HEK293T (cell line): ENCODE results near the gene HOXA3.
A peak's percentile ranks its signal among the peaks of the same experiment; 100 is the strongest.

ENCODE experiments used
- CTCF ChIA-PET: fragments of 350-600 bp; formaldehyde crosslinking; extraction: SDS; loops from one replicate; lab custom pipeline; 2021; ENCODE audit warnings: antibody characterized with exemption, inconsistent platforms; lab: Yijun Ruan, JAX
- POLR2A ChIA-PET: fragments of 350-600 bp; formaldehyde crosslinking; extraction: SDS; loops from one replicate; lab custom pipeline; 2020; ENCODE audit warnings: antibody characterized with exemption, inconsistent platforms; lab: Yijun Ruan, JAX
- DNase-seq: peaks from one replicate; pipeline ENCODE4 v3.0.0; 2012; ENCODE audit warnings: mixed read lengths; ENCODE audit errors: extremely low spot score
- ARNT ChIP-seq: fragments of 450-650 bp; IDR thresholded peaks from 2 replicates; pipeline ENCODE4 v1.6.1; 2017; ENCODE audit warnings: mild to moderate bottlenecking
- BHLHE40 ChIP-seq: fragments of 450-650 bp; IDR thresholded peaks from 2 replicates; pipeline ENCODE4 v1.6.1; 2016; ENCODE audit warnings: mild to moderate bottlenecking, moderate library complexity, borderline replicate concordance
- CTBP1 ChIP-seq: fragments of 450-650 bp; IDR thresholded peaks from 2 replicates; pipeline ENCODE4 v1.6.1; 2016; ENCODE audit warnings: borderline replicate concordance
- ELF4 ChIP-seq: fragments of 450-650 bp; IDR thresholded peaks from 2 replicates; pipeline ENCODE4 v1.6.1; 2017; ENCODE audit warnings: antibody characterized with exemption
- FOXA1 ChIP-seq: fragments of 450-650 bp; IDR thresholded peaks from 2 replicates; pipeline ENCODE4 v1.6.1; 2016; ENCODE audit warnings: mild to moderate bottlenecking
- FOXK2 ChIP-seq: fragments of 450-650 bp; IDR thresholded peaks from 2 replicates; pipeline ENCODE4 v1.6.1; 2016; ENCODE audit warnings: mild to moderate bottlenecking
- FOXM1 ChIP-seq: fragments of 450-650 bp; IDR thresholded peaks from 2 replicates; pipeline ENCODE4 v1.6.1; 2017; ENCODE audit warnings: mild to moderate bottlenecking, borderline replicate concordance
- HDGF ChIP-seq: fragments of 450-650 bp; IDR thresholded peaks from 2 replicates; pipeline ENCODE4 v1.6.1; 2017; ENCODE audit warnings: antibody characterized with exemption, borderline replicate concordance
- L3MBTL2 ChIP-seq: fragments of 450-650 bp; conservative IDR thresholded peaks from 2 replicates; pipeline ENCODE4 v1.6.1; 2016; ENCODE audit warnings: mild to moderate bottlenecking
- LEF1 ChIP-seq: fragments of 450-650 bp; IDR thresholded peaks from 2 replicates; pipeline ENCODE4 v1.6.1; 2017; ENCODE audit warnings: mild to moderate bottlenecking, borderline replicate concordance
- NFRKB ChIP-seq: fragments of 450-650 bp; IDR thresholded peaks from 2 replicates; pipeline ENCODE4 v1.6.1; 2016; ENCODE audit warnings: mild to moderate bottlenecking, moderate library complexity
- PKNOX1 ChIP-seq: fragments of 450-650 bp; IDR thresholded peaks from 2 replicates; pipeline ENCODE4 v1.6.1; 2016
- SP1 ChIP-seq: fragments of 450-650 bp; IDR thresholded peaks from 2 replicates; pipeline ENCODE4 v1.6.1; 2017
- SUZ12 ChIP-seq: fragments of 450-650 bp; IDR thresholded peaks from 2 replicates; pipeline ENCODE4 v1.6.1; 2016; ENCODE audit warnings: mild to moderate bottlenecking
- TARDBP ChIP-seq: fragments of 450-650 bp; IDR thresholded peaks from 2 replicates; pipeline ENCODE4 v1.6.1; 2016
- ZNF384 ChIP-seq: fragments of 450-650 bp; IDR thresholded peaks from 2 replicates; pipeline ENCODE4 v1.6.1; 2016

Gene HOXA3

GRCh38 chr7:27152816-27153442 lies 546 bp upstream of the HOXA3 start:
- ChIA-PET CTCF (interaction anchor here (0.6 to 2.6 kb wide), 6 partner anchors 9 to 1314 kb away, joined by 3 to 10 read pairs (median 3); partner anchors contain the start of gene HOXA5), POLR2A (interaction anchor here (0.7 to 17.5 kb wide), 19 partner anchors 9 to 957 kb away, joined by 3 to 367 read pairs (median 7); partner anchors contain the start of genes CBX3, HOXA10, HOXA11 and HOXA5)
- TF ChIP-seq TARDBP (no peak), ZNF384 (no peak), ELF4 (no peak), SP1 (no peak)
- no peak for DNase-seq

- ChIA-PET CTCF (interaction anchor here (0.6 to 1.7 kb wide), 4 partner anchors 8 to 459 kb away, joined by 3 to 5 read pairs (median 4); no protein-coding TSS in a partner anchor), POLR2A (interaction anchor here (0.6 to 17.5 kb wide), 14 partner anchors 8 to 954 kb away, joined by 3 to 367 read pairs (median 6); partner anchors contain the start of genes HOXA1, HOXA10 and HOXA11)
- DNase-seq: no peak
- no peak for TF ChIP-seq TARDBP
- TF ChIP-seq PKNOX1: no peak
- TF ChIP-seq FOXM1: no peak
- no peak for TF ChIP-seq NFRKB
- TF ChIP-seq CTBP1: no peak
- no peak for TF ChIP-seq LEF1
- no peak for TF ChIP-seq BHLHE40
- no peak for TF ChIP-seq FOXA1
- TF ChIP-seq SP1: no peak
- no peak for TF ChIP-seq ARNT
- TF ChIP-seq FOXK2: no peak
- no peak for TF ChIP-seq HDGF
- TF ChIP-seq ELF4: no peak
- TF ChIP-seq SUZ12: no peak
- TF ChIP-seq ZNF384: no peak
- no peak for TF ChIP-seq L3MBTL2
Observed at GRCh38 chr7:27151341-27151930, 947 bp downstream of the HOXA3 start.

GRCh38 chr7:27150568-27151340 lies 1.6 kb downstream of the HOXA3 start:
- ChIA-PET POLR2A (interaction anchor here (0.6 to 17.5 kb wide), 18 partner anchors 8 to 956 kb away, joined by 3 to 367 read pairs (median 4); partner anchors contain the start of genes HOXA1, HOXA10, HOXA11 and HOXA4), CTCF (interaction anchor here (0.6 to 2.0 kb wide), 7 partner anchors 9 to 459 kb away, joined by 3 to 10 read pairs (median 3); no protein-coding TSS in a partner anchor)
- no peak for DNase-seq
- TF ChIP-seq L3MBTL2 (no peak), LEF1 (no peak), ZNF384 (no peak), ARNT (no peak), BHLHE40 (no peak), FOXA1 (no peak), CTBP1 (no peak), FOXK2 (no peak), SP1 (no peak), HDGF (0 out of 2 replicates have a peak, but pooled peaks have one; percentile 34), PKNOX1 (peak; percentile 96), SUZ12 (no peak), ELF4 (no peak)

- DNase-seq: no peak
- ChIA-PET CTCF (interaction anchor here (0.8 to 2.0 kb wide), 6 partner anchors 8 to 52 kb away, joined by 3 to 10 read pairs (median 4); no protein-coding TSS in a partner anchor), POLR2A (interaction anchor here (0.7 to 17.5 kb wide), 18 partner anchors 9 to 956 kb away, joined by 3 to 367 read pairs (median 6); partner anchors contain the start of genes HOXA1, HOXA10, HOXA11 and HOXA4)
- TF ChIP-seq FOXK2 (no peak), NFRKB (no peak), HDGF (no peak), PKNOX1 (no peak), ZNF384 (no peak), SP1 (no peak)
Observed at GRCh38 chr7:27149842-27150567, 2.4 kb downstream of the HOXA3 start.
